HepG2 (cell line): ENCODE data around the gene PSMG3. TPM values are rescaled to one million over a fixed set of nuclear protein-coding genes. Genes with fewer than 3 reads are reported as not detected.

Source experiments
- ATAC-seq: fragments of 200-7000 bp; cut with Tn5 transposase; 3 replicates; pipeline ENCODE4 v1.9.1; 2020; ENCODE audit warnings: mild to moderate bottlenecking, moderate library complexity
- BruUV-seq: library from RNA; stranded (reverse); fragments of 400-500 nt; replicated peaks from 2 replicates; lab custom pipeline; 2021; lab: Mats Ljungman, UMichigan
- CTCF ChIA-PET: fragments of 300-600 bp; formaldehyde crosslinking; extraction: SDS; loops from one replicate; lab custom pipeline; 2021; ENCODE audit warnings: low total read pairs, inconsistent platforms, low intra/inter-chr PET ratio; lab: Yijun Ruan, JAX
- POLR2A ChIA-PET: fragments of 350-600 bp; sonication (Branson Sonifier 250); formaldehyde crosslinking; loops from one replicate; lab custom pipeline; 2020; ENCODE audit warnings: antibody characterized with exemption, inconsistent platforms; lab: Yijun Ruan, JAX
- DNase-seq: peaks from one replicate; pipeline ENCODE4 v3.0.0-alpha.2; 2015; ENCODE audit warnings: low spot score
- FAIRE-seq: peaks from 3 replicates; lab custom pipeline; 2011; peaks lifted over from hg19 to GRCh38; lab: Jason Lieb, UNC
- H2AFZ ChIP-seq: one replicate; pipeline ENCODE4 v1.6.1; 2011; ENCODE audit warnings: low read length, inconsistent platforms
- H3K27ac ChIP-seq: fragments of 300-600 bp; 3 replicates; pipeline ENCODE4 v1.8.0; 2011; ENCODE audit warnings: mixed run types, mild to moderate bottlenecking, mixed read lengths, low read length, inconsistent platforms; ENCODE audit not compliant: insufficient read depth; ENCODE audit errors: extremely low read length
- H3K27me3 ChIP-seq, 2 experiments: fragments of 200-600 bp in 1 of 2; 2 replicates in 1 of 2; 3 replicates in 1 of 2; pipeline versions ENCODE4 v1.6.0 to v1.8.0; 2011; ENCODE audit warnings: low read length in 2 of 2, mild to moderate bottlenecking in 2 of 2, moderate library complexity in 2 of 2, inconsistent platforms in 1 of 2; ENCODE audit not compliant: insufficient read depth in 2 of 2, control insufficient read depth in 1 of 2
- H3K36me3 ChIP-seq, 2 experiments: fragments of 200-600 bp in 1 of 2; replicated peaks in 1 of 2; 2 replicates in 1 of 2; 3 replicates in 1 of 2; pipeline versions ENCODE4 v1.5.1 to v1.8.0; 2011; ENCODE audit warnings: low read length in 2 of 2, inconsistent platforms in 1 of 2; ENCODE audit not compliant: insufficient read depth in 2 of 2, control insufficient read depth in 1 of 2
- H3K4me1 ChIP-seq: 2 replicates; pipeline ENCODE4 v1.5.1; 2012; ENCODE audit warnings: low read length, inconsistent platforms; ENCODE audit not compliant: insufficient read depth
- H3K4me2 ChIP-seq: 2 replicates; pipeline ENCODE4 v1.6.0; 2011; ENCODE audit warnings: low read depth, low read length, inconsistent platforms
- H3K4me3 ChIP-seq, 3 experiments: fragments of 200-600 bp in 1 of 3; sonication (generic), shearing (Covaris generic) in 1 of 3; replicated peaks in 1 of 3; 2 replicates each; pipeline ENCODE4 v1.5.1; 2011 to 2016; ENCODE audit warnings: low read length in 3 of 3, inconsistent platforms in 2 of 3, low read depth in 2 of 3, mild to moderate bottlenecking in 2 of 3, control low read depth in 1 of 3, mixed read lengths in 1 of 3; ENCODE audit not compliant: insufficient read depth in 1 of 3
- H3K79me2 ChIP-seq: one replicate; pipeline ENCODE4 v1.6.1; 2011; ENCODE audit warnings: low read length, inconsistent platforms; ENCODE audit not compliant: insufficient read depth
- H3K9ac ChIP-seq: 2 replicates; pipeline ENCODE4 v1.6.0; 2011; ENCODE audit warnings: mild to moderate bottlenecking, low read depth, low read length, inconsistent platforms; ENCODE audit not compliant: insufficient read depth
- H3K9me3 ChIP-seq: 2 replicates; pipeline ENCODE4 v1.5.1; 2012; ENCODE audit warnings: mild to moderate bottlenecking, low read length
- H4K20me1 ChIP-seq: 2 replicates; pipeline ENCODE4 v1.6.0; 2011; ENCODE audit warnings: inconsistent platforms, mild to moderate bottlenecking, low read length, moderate library complexity; ENCODE audit not compliant: insufficient read depth
- AKNA ChIP-seq: sonication (generic); formaldehyde crosslinking; IDR thresholded peaks from 2 replicates; pipeline ENCODE4 v1.4.0; 2020; ENCODE audit warnings: missing genetic modification reagents, borderline replicate concordance
- GTF3A ChIP-seq: sonication (generic); formaldehyde crosslinking; conservative IDR thresholded peaks from 2 replicates; pipeline ENCODE4 v1.4.0; 2020; ENCODE audit warnings: mild to moderate bottlenecking, missing genetic modification reagents
- NFKBIZ ChIP-seq: IDR thresholded peaks from 2 replicates; pipeline ENCODE4 v1.6.1; 2018; ENCODE audit warnings: missing genetic modification reagents, missing compliant biosample characterization
- NFYB ChIP-seq: sonication (generic); formaldehyde crosslinking; IDR thresholded peaks from 2 replicates; pipeline ENCODE4 v1.4.0; 2020; ENCODE audit warnings: missing genetic modification reagents
- PLRG1 ChIP-seq: fragments of 450-650 bp; conservative IDR thresholded peaks from 2 replicates; pipeline ENCODE4 v1.6.1; 2016
- ZNF160 ChIP-seq: sonication (generic); formaldehyde crosslinking; IDR thresholded peaks from 2 replicates; pipeline ENCODE4 v1.8.0; 2022; ENCODE audit warnings: mild to moderate bottlenecking, inconsistent platforms, missing genetic modification reagents
- WGBS: methylation state at CpG from one replicate; pipeline ENCODE4 v1.1.6; 2017; ENCODE audit warnings: low lambda C conversion rate; 5-methylcytosine and 5-hydroxymethylcytosine counted together
- in situ Hi-C: cut with HindIII; loops from 2 replicates; pipeline ENCODE4 v1.10.0; 2017; ENCODE audit warnings: low pct_unique_long_range_greater_than_20kb; ENCODE audit not compliant: extremely low pct_ligation_motif_present
- intact Hi-C: fragments of 100-400 bp; cut with micrococcal nuclease; formaldehyde crosslinking; loops from one replicate; pipeline ENCODE4 v1.10.0; 2022; ENCODE audit not compliant: unreplicated experiment
- polyA plus RNA-seq, 8 experiments: library from polyadenylated mRNA; depleted of rRNA in 3 of 8; stranded (reverse) in 7 of 8; unstranded in 1 of 8; fragments of >200 nt; fragmentation: Illumina TruSeq in 4 of 8; extraction: Trizol in 4 of 8; gene quantifications; 2 replicates each; pipeline versions ENCODE4 v1.2.1 to v1.2.3, GENCODE V29; 2011 to 2016; ENCODE audit warnings: low read depth in 4 of 8, missing spikeins in 1 of 8, mixed read lengths in 1 of 8; ENCODE audit not compliant: insufficient read depth in 1 of 8
- total RNA-seq, 5 experiments: library from RNA; depleted of rRNA; stranded (reverse); fragments of >200 nt; fragmentation: Illumina TruSeq; extraction: Trizol; gene quantifications; 2 replicates each; pipeline ENCODE4 v1.2.3, GENCODE V29; 2016; ENCODE audit warnings: low read depth in 1 of 5
- TF ChIP-seq, protein P1 (sequence below), 2 experiments: sonication (generic) in 1 of 2; formaldehyde crosslinking in 1 of 2; IDR thresholded peaks; 2 replicates each; pipeline versions ENCODE4 v1.4.0 to v1.6.1; 2018 to 2020; ENCODE audit warnings: missing genetic modification reagents in 2 of 2, borderline replicate concordance in 1 of 2, low read depth in 1 of 2, mild to moderate bottlenecking in 1 of 2, missing biosample characterization in 1 of 2

The PSMG3 gene
- total and polyA plus RNA-seq, 2 of the 13 experiments (the other 11 are each of a cell fraction or from before 2014, with no cell fraction given), result 29.6 to 48.4 TPM

DNA sequence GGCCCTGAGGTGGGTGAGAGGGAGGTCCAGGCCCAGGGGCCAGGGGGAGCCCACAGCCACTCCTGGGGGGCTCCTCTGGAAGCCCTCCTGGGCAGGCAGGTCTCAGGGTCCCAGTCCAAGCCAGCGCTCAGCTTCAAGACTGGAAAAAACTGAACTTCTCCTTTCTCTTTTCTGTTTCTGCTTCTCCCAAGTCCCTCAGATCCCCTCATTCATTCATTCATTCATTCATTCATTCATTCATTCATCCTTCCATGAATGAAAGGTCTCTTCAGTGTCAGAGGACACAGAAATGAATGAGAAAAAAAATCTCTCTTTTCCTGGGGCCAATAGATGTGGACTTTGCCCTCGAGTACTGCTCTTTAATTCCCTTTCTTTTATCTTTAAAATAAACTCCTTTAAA lies 34.6 kb upstream of the PSMG3 start:
- POLR2A ChIA-PET, result no interaction called here
- 46% methylated on average over 2 of the region's 2 CpGs for WGBS

More for the DNA sequence above, 34.6 kb upstream of the PSMG3 start:
- Histone ChIP-seq H2AFZ (no peak overlapping the region), H4K20me1 (no peaks in the 10 kb centered on the region), H3K4me2 (no peak overlapping the region), H3K79me2 (no peaks in the 10 kb centered on the region), H3K9ac (no peak overlapping the region), H3K36me3 (no peaks in the 10 kb centered on the region), H3K9me3 (no peaks in the 10 kb centered on the region), H3K27me3 (peaks cover 8 to 84% of the 10 kb centered on the region in 2 experiments; a peak in 4 of 5 replicates), H3K27ac (no peak overlapping the region), H3K4me1 (peaks cover 21% of the 10 kb centered on the region), H3K4me3 (no peak overlapping the region)
- intact Hi-C loops (no loop called here), in situ Hi-C loops (no loop called here)
- CTCF ChIA-PET, result no interaction called here
- ATAC-seq (no peak), FAIRE-seq (no peak), DNase-seq (no peak)
- BruUV-seq, result no TSS peak
- TF ChIP-seq NFYB (CRISPR knock-in tag) (no peak), GTF3A (CRISPR knock-in tag) (no peak), PLRG1 (no peak), ZNF160 (no peak), AKNA (CRISPR knock-in tag) (no peak), NFKBIZ (CRISPR knock-in tag) (no peak)
- TF ChIP-seq, protein P1, sequence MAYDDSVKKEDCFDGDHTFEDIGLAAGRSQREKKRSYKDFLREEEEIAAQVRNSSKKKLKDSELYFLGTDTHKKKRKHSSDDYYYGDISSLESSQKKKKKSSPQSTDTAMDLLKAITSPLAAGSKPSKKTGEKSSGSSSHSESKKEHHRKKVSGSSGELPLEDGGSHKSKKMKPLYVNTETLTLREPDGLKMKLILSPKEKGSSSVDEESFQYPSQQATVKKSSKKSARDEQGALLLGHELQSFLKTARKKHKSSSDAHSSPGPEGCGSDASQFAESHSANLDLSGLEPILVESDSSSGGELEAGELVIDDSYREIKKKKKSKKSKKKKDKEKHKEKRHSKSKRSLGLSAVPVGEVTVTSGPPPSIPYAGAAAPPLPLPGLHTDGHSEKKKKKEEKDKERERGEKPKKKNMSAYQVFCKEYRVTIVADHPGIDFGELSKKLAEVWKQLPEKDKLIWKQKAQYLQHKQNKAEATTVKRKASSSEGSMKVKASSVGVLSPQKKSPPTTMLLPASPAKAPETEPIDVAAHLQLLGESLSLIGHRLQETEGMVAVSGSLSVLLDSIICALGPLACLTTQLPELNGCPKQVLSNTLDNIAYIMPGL (CRISPR knock-in tag; IDR thresholded peaks at IDR 0.05; ENCODE audit: borderline replicate concordance in 1 of 2, low read depth in 1 of 2), result no peak
